GM12801 (cell line): ENCODE data around the gene ZFAND4.

ENCODE experiments used
- CTCF ChIP-seq: IDR thresholded peaks from one replicate; pipeline ENCODE4 v1.5.1; 2011; ENCODE audit warnings: control low read depth; ENCODE audit not compliant: insufficient read length; ENCODE audit errors: extremely low read depth

ZFAND4 gene

DNA sequence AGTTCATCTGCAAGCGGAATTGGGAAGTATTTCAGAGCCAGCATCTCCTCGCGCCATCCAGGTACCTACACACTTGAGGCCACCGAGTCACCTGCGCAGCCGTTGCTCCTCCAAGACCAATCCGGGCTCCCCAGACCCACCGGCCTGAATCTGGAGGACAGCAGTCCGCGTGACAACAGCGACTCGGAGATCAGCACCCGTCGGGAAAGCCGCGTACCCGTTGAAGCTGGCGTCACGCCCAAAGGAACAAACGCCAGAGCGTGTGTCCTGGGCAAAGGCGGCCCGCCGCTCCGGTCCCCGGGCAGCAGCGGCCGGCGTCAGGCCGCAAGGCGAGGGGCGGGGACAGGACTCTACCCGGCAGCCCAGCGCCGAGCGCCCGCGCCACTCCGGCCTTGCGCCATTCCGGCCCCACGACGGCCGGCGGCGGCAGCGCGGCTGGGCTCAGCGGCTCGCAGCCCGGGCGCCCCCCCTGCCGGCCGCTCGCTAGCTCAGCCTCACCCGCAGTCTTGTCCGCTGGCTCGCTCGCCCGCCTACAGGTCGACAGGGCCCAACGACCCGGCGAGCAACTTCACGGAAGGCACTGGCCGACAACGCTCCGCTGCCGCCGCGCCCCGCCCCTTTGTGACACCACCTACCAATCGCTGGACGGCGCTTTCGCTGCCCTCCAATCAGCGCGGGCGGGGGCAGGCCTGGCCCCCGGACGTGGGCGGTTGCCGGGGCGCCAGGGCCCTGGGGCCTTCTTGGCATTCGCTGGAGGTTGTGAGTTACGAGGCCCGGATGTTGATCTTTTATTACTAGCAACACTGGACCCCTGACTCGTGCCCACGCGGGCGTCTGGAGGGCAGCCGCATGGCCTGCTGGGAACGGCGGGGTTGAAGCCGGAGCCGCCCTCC is at the start of gene ZFAND4:
Gene ZFAND4, minus strand, starts transcription at position 592 of the 893 bp plus-strand sequence. CDS start 9,047 bp downstream, outside the sequence.
- no peak for TF ChIP-seq CTCF

DNA sequence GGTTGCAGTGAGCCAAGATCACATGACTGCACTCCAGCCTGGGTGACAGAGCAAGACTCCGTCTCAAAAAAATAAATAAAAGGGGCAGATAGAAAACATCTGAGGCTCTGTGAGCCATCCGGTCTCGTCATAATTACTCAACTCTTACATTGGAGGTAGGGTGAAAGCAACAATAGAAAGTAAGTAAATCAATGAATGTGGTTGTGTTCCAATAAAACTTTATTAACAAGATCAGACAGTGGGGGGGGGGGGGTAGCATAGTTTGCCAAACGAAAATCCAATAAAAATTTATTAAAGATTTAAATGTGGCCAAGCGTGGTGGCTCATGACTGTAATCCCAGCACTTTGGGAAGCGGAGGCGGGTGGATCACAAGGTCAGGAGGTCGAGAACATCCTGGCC is 2.8 kb upstream of the ZFAND4 start:
- no peak for TF ChIP-seq CTCF

DNA sequence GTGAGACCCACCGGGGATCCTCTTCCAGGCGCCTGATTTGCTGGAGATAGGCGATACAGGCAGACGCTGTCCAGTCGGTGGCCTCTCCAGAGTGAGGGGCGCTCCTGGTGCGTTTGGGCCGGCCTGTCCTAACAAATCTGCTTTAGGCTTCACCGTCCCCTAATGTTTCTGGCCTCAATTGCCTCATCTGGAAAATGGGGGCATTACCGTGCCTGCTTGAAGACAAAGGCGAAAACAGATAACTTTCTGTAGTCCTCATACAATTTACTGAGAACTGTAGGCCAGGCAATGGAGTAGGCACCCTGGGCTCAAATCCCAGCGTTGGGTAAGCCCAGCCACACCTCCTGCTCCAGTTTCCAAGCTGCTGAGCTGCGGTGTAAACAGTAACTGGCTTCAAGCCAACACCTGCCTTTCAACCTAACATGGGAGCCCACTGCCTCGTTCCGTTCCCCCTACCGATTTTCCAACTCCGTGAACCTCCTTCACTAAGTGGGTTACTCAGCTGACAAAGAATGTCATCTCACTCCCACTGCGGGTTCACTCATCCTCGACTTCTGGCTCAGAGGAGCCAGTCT is 589 bp upstream of the ZFAND4 start:
- no peak for TF ChIP-seq CTCF

GRCh38 chr10:45660876-45661411 is 11.6 kb downstream of the ZFAND4 start:
- no peak for TF ChIP-seq CTCF

- no peak for TF ChIP-seq CTCF
Observed at GRCh38 chr10:45657033-45657926, 15.3 kb downstream of the ZFAND4 start.

DNA sequence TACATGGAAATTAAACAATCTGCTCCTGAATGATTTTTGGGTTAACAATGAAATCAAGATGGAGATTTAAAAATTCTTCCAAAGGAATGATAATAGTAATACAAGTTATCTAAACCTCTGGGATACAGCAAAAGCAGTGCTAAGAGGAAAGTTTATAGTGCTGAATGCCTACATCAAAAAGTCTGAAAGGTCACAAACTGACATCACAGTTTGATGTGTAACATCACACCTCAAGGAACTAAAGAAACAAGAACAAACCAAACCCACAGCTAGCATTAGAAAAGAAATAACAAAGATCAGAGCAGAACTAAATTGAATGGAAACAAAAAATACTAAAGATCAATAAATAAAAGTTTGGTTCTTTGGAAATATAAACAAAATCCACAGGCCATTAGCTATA is 17.4 kb downstream of the ZFAND4 start:
- no peak for TF ChIP-seq CTCF

DNA sequence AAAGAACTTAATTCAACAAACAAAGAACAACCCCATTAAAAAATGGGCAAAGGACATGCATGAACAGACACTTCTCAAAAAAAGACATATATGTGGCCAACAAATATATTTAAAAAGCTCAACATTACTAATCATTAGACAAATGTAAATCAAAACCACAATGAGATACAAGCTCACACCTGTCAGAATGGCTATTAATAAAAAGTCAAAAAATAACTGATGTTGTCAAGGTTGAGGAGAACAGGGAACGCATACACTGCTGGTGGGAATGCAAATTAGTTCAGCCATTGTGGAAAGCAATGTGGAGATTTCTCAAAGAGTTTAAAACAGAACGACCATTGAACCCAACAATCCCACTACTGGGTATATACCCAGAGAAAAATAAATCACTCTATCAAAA is 19.1 kb downstream of the ZFAND4 start:
- TF ChIP-seq CTCF, result no peak
